Measurements from ENCODE around the gene RAB17.

- TF ChIP-seq, protein P1, sequence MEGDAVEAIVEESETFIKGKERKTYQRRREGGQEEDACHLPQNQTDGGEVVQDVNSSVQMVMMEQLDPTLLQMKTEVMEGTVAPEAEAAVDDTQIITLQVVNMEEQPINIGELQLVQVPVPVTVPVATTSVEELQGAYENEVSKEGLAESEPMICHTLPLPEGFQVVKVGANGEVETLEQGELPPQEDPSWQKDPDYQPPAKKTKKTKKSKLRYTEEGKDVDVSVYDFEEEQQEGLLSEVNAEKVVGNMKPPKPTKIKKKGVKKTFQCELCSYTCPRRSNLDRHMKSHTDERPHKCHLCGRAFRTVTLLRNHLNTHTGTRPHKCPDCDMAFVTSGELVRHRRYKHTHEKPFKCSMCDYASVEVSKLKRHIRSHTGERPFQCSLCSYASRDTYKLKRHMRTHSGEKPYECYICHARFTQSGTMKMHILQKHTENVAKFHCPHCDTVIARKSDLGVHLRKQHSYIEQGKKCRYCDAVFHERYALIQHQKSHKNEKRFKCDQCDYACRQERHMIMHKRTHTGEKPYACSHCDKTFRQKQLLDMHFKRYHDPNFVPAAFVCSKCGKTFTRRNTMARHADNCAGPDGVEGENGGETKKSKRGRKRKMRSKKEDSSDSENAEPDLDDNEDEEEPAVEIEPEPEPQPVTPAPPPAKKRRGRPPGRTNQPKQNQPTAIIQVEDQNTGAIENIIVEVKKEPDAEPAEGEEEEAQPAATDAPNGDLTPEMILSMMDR (optimal IDR thresholded peaks at IDR 0.05 in 1 of 3, IDR thresholded peaks at IDR 0.05 in 1 of 3, conservative IDR thresholded peaks at IDR 0.05 in 1 of 3; ENCODE audit: extremely low read depth in 1 of 3, insufficient read depth in 2 of 3, low read length in 3 of 3), result no peak
- TF ChIP-seq EZH2 (IDR thresholded peaks at IDR 0.05; ENCODE audit: low read length), result no peak
Observed at GRCh38 chr2:237538901-237539300, 51.6 kb downstream of the RAB17 start.

All from keratinocyte (primary cell).